Bronchial epithelial cell (primary cell): ENCODE results near the gene MAP2K3. TPM values are rescaled to one million over a fixed set of nuclear protein-coding genes. Genes with fewer than 3 reads are reported as not detected.
A peak's percentile ranks its signal among the peaks of the same experiment; 100 is the strongest.
"Not testable (repeated sequence)": the region's sequence is repeated elsewhere in the genome, so short reads cannot be mapped to it uniquely, and the experiment has no call there.

Experiments used
- DNase-seq: peaks from one replicate; pipeline ENCODE4 v3.0.0-alpha.2; 2010; ENCODE audit warnings: low read depth
- FAIRE-seq: peaks from 2 replicates; lab custom pipeline; 2011; peaks lifted over from hg19 to GRCh38; lab: Jason Lieb, UNC
- H3K27me3 ChIP-seq: 2 replicates; pipeline ENCODE4 v1.5.1; 2011; ENCODE audit warnings: low read length; ENCODE audit not compliant: control insufficient read depth, insufficient read depth
- H3K36me3 ChIP-seq: 2 replicates; pipeline ENCODE4 v1.5.1; 2011; ENCODE audit warnings: low read length; ENCODE audit not compliant: control insufficient read depth, insufficient read depth
- H3K4me3 ChIP-seq: 2 replicates; pipeline ENCODE4 v1.5.1; 2011; ENCODE audit warnings: mild to moderate bottlenecking, low read depth, low read length, control low read depth
- CTCF ChIP-seq: IDR thresholded peaks from 2 replicates; pipeline ENCODE4 v1.5.1; 2011; ENCODE audit warnings: mild to moderate bottlenecking, moderate library complexity, low read length, control low read depth, inconsistent platforms; ENCODE audit not compliant: insufficient read depth, severe bottlenecking
- total RNA-seq: library from RNA; depleted of rRNA; stranded (reverse); fragments of >200 nt; gene quantifications from 2 replicates; pipeline ENCODE4 v1.2.1, GENCODE V29; 2014

The MAP2K3 gene
- total RNA-seq, 1 donor from 2014 or later = 5.3 TPM

GRCh38 chr17:21303441-21304065 lies 19.0 kb downstream of the MAP2K3 start:
- FAIRE-seq = no peak
- TF ChIP-seq CTCF = no peak
- Histone ChIP-seq H3K36me3 (peaks cover 21% of the 10 kb centered on the region), H3K4me3 (no peak overlapping the region), H3K27me3 (no peaks in the 10 kb centered on the region)
- DNase-seq = no peak

- Histone ChIP-seq H3K27me3 (no peaks in the 10 kb centered on the region), H3K36me3 (peaks cover 17% of the 10 kb centered on the region), H3K4me3 (no peak overlapping the region)
- FAIRE-seq (no peak), DNase-seq (no peak)
- TF ChIP-seq CTCF = no peak
These were observed 19.6 kb downstream of the MAP2K3 start for GRCh38 chr17:21304091-21304490.

GRCh38 chr17:21304551-21305151 lies 20.1 kb downstream of the MAP2K3 start:
- H3K27me3 ChIP-seq, DNase-seq, H3K4me3 ChIP-seq: not testable (repeated sequence)
- peak; percentile 88 for FAIRE-seq
- H3K36me3 ChIP-seq = peaks cover 17% of the 10 kb centered on the region

GRCh38 chr17:21305431-21306180 lies 21.1 kb downstream of the MAP2K3 start:
- peak; percentile 88 for FAIRE-seq
- not testable (repeated sequence) for DNase-seq, H3K27me3 ChIP-seq, H3K4me3 ChIP-seq
- H3K36me3 ChIP-seq = peaks cover 15% of the 10 kb centered on the region

- H3K27me3 ChIP-seq, DNase-seq, H3K4me3 ChIP-seq, H3K36me3 ChIP-seq, FAIRE-seq: not testable (repeated sequence)
These were observed 22.2 kb downstream of the MAP2K3 start for GRCh38 chr17:21306611-21307272.

GRCh38 chr17:21307273-21307625 lies 22.7 kb downstream of the MAP2K3 start:
- not testable (repeated sequence) for DNase-seq, H3K4me3 ChIP-seq, FAIRE-seq, H3K36me3 ChIP-seq, H3K27me3 ChIP-seq

- H3K4me3 ChIP-seq, DNase-seq, H3K27me3 ChIP-seq, H3K36me3 ChIP-seq: not testable (repeated sequence)
- FAIRE-seq = peak; percentile 99
These were observed 24.4 kb downstream of the MAP2K3 start for GRCh38 chr17:21308931-21309381.

GRCh38 chr17:21310061-21310765 lies 25.7 kb downstream of the MAP2K3 start:
- not testable (repeated sequence) for DNase-seq, H3K36me3 ChIP-seq

GRCh38 chr17:21310766-21311602 lies 26.5 kb downstream of the MAP2K3 start:
- H3K36me3 ChIP-seq, H3K4me3 ChIP-seq, DNase-seq, H3K27me3 ChIP-seq: not testable (repeated sequence)
- peak; percentile 94 for FAIRE-seq

More at GRCh38 chr17:21310061-21310765, 25.7 kb downstream of the MAP2K3 start:
- not testable (repeated sequence) for H3K4me3 ChIP-seq, H3K27me3 ChIP-seq
- FAIRE-seq = peak; percentile 50
